IMR-90 (cell line): ENCODE measurements around the gene NACC1. TPM values are rescaled to one million over a fixed set of nuclear protein-coding genes. Genes with fewer than 3 reads are reported as not detected.

ENCODE experiments used
- ATAC-seq: fragments of 200-7000 bp; cut with Tn5 transposase; 2 replicates; pipeline ENCODE4 v1.9.1; 2020; ENCODE audit warnings: low read depth, mild to moderate bottlenecking, moderate library complexity
- BruUV-seq: library from RNA; stranded (reverse); fragments of 400-500 nt; replicated peaks from 2 replicates; lab custom pipeline; 2021; lab: Mats Ljungman, UMichigan
- CTCF ChIA-PET: fragments of 300-600 bp; formaldehyde crosslinking; extraction: SDS; loops from one replicate; lab custom pipeline; 2021; ENCODE audit warnings: antibody characterized with exemption; lab: Yijun Ruan, JAX
- POLR2A ChIA-PET: fragments of 300-600 bp; sonication (Branson Sonifier 250); formaldehyde crosslinking; loops from one replicate; lab custom pipeline; 2022; ENCODE audit warnings: antibody characterized with exemption; ENCODE audit not compliant: unreplicated experiment; lab: Charles Lee
- DNase-seq: peaks from one replicate; pipeline ENCODE4 v3.0.0; 2013
- H2AFZ ChIP-seq: replicated peaks from 2 replicates; pipeline ENCODE3; 2013; ENCODE audit warnings: low read length, mild to moderate bottlenecking; ENCODE audit not compliant: poor library complexity
- H2AK5ac ChIP-seq: 2 replicates; pipeline ENCODE4 v1.6.1; 2013; ENCODE audit warnings: low read depth, low read length, inconsistent platforms
- H2AK9ac ChIP-seq: replicated peaks from 2 replicates; pipeline ENCODE3; 2013; ENCODE audit warnings: mild to moderate bottlenecking, low read depth, low read length, moderate library complexity; ENCODE audit not compliant: poor library complexity
- H2BK120ac ChIP-seq: 2 replicates; pipeline ENCODE4 v1.6.1; 2013; ENCODE audit warnings: low read depth, low read length, inconsistent platforms
- H2BK15ac ChIP-seq: 3 replicates; pipeline ENCODE4 v1.6.1; 2013; ENCODE audit warnings: low read depth, low read length, inconsistent platforms
- H2BK20ac ChIP-seq: 2 replicates; pipeline ENCODE4 v1.6.1; 2013; ENCODE audit warnings: low read depth, mild to moderate bottlenecking, inconsistent platforms, low read length, moderate library complexity
- H2BK5ac ChIP-seq: 2 replicates; pipeline ENCODE4 v1.6.1; 2013; ENCODE audit warnings: mild to moderate bottlenecking, low read depth, low read length, inconsistent platforms; ENCODE audit not compliant: poor library complexity, severe bottlenecking
- H3K14ac ChIP-seq: replicated peaks from 2 replicates; pipeline ENCODE4 v1.6.1; 2013; ENCODE audit warnings: low read depth, low read length, inconsistent platforms
- H3K18ac ChIP-seq: 2 replicates; pipeline ENCODE4 v1.6.1; 2013; ENCODE audit warnings: low read depth, low read length, control low read depth
- H3K23ac ChIP-seq: 2 replicates; pipeline ENCODE4 v1.6.1; 2013; ENCODE audit warnings: low read depth, low read length, inconsistent platforms
- H3K27ac ChIP-seq: 2 replicates; pipeline ENCODE4 v1.5.1; 2013; ENCODE audit warnings: mild to moderate bottlenecking, control low read depth, low read length; ENCODE audit not compliant: insufficient read depth
- H3K27me3 ChIP-seq: 2 replicates; pipeline ENCODE4 v1.6.1; 2013; ENCODE audit warnings: low read length; ENCODE audit not compliant: control insufficient read depth, insufficient read depth
- H3K36me3 ChIP-seq: 2 replicates; pipeline ENCODE4 v1.6.1; 2013; ENCODE audit warnings: low read length, mixed read lengths; ENCODE audit not compliant: control insufficient read depth, insufficient read depth
- H3K4ac ChIP-seq: 2 replicates; pipeline ENCODE4 v1.6.1; 2013; ENCODE audit warnings: low read depth, low read length, inconsistent platforms
- H3K4me1 ChIP-seq: 2 replicates; pipeline ENCODE4 v1.6.1; 2013; ENCODE audit warnings: low read length, mixed read lengths; ENCODE audit not compliant: control insufficient read depth, insufficient read depth
- H3K4me2 ChIP-seq: 2 replicates; pipeline ENCODE4 v1.6.1; 2013; ENCODE audit warnings: low read depth, mild to moderate bottlenecking, control low read depth, low read length, moderate library complexity
- H3K4me3 ChIP-seq: 2 replicates; pipeline ENCODE4 v1.5.1; 2013; ENCODE audit warnings: low read depth, mild to moderate bottlenecking, control low read depth, low read length, moderate library complexity; ENCODE audit not compliant: insufficient read depth
- H3K56ac ChIP-seq: 2 replicates; pipeline ENCODE4 v1.6.1; 2013; ENCODE audit warnings: low read length, inconsistent platforms; ENCODE audit not compliant: insufficient read depth; ENCODE audit errors: extremely low read depth
- H3K79me1 ChIP-seq, 2 experiments: 2 replicates each; pipeline ENCODE4 v1.6.1; 2013; ENCODE audit warnings: low read length in 2 of 2, inconsistent platforms in 1 of 2, low read depth in 1 of 2
- H3K9ac ChIP-seq: 2 replicates; pipeline ENCODE4 v1.6.1; 2013; ENCODE audit warnings: low read depth, low read length, control low read depth
- H3K9me1 ChIP-seq: 2 replicates; pipeline ENCODE4 v1.6.1; 2013; ENCODE audit warnings: low read length, inconsistent platforms; ENCODE audit not compliant: insufficient read depth
- H3K9me3 ChIP-seq: 2 replicates; pipeline ENCODE4 v1.6.1; 2013; ENCODE audit warnings: low read length; ENCODE audit not compliant: control insufficient read depth, insufficient read depth
- H4K20me1 ChIP-seq: 2 replicates; pipeline ENCODE4 v1.6.1; 2013; ENCODE audit warnings: low read length, inconsistent platforms; ENCODE audit not compliant: insufficient read depth
- H4K5ac ChIP-seq: 2 replicates; pipeline ENCODE4 v1.6.1; 2013; ENCODE audit warnings: mild to moderate bottlenecking, low read depth, low read length, control low read depth
- H4K8ac ChIP-seq, 2 experiments: 2 replicates each; pipeline ENCODE4 v1.6.1; 2013; ENCODE audit warnings: low read depth in 2 of 2, low read length in 2 of 2, control low read depth in 1 of 2, inconsistent platforms in 1 of 2
- H4K91ac ChIP-seq: 2 replicates; pipeline ENCODE4 v1.6.1; 2013; ENCODE audit warnings: low read depth, low read length, inconsistent platforms; ENCODE audit not compliant: insufficient read depth
- BHLHE40 ChIP-seq: fragments of 150-350 bp; IDR thresholded peaks from 2 replicates; pipeline ENCODE4 v1.6.1; 2016; ENCODE audit warnings: mild to moderate bottlenecking, low read depth, low read length
- CEBPB ChIP-seq: IDR thresholded peaks from 2 replicates; pipeline ENCODE4 v1.6.1; 2012; ENCODE audit warnings: low read depth, low read length, improper control_type of control experiment
- CHD1 ChIP-seq: IDR thresholded peaks from 2 replicates; pipeline ENCODE4 v1.6.1; 2012; ENCODE audit warnings: low read depth, low read length, improper control_type of control experiment
- FOS ChIP-seq: fragments of 150-350 bp; IDR thresholded peaks from 2 replicates; pipeline ENCODE4 v1.6.1; 2016; ENCODE audit warnings: low read depth, low read length
- MAFK ChIP-seq: IDR thresholded peaks from 2 replicates; pipeline ENCODE4 v1.6.1; 2012; ENCODE audit warnings: low read depth, low read length, improper control_type of control experiment
- MAZ ChIP-seq: IDR thresholded peaks from 2 replicates; pipeline ENCODE4 v1.6.1; 2012; ENCODE audit warnings: low read depth, mild to moderate bottlenecking, low read length, improper control_type of control experiment, moderate library complexity, borderline replicate concordance
- MXI1 ChIP-seq: IDR thresholded peaks from 2 replicates; pipeline ENCODE4 v1.6.1; 2012; ENCODE audit warnings: low read depth, mild to moderate bottlenecking, low read length, moderate library complexity, borderline replicate concordance
- NFE2L2 ChIP-seq: fragments of 150-350 bp; IDR thresholded peaks from 2 replicates; pipeline ENCODE4 v1.6.1; 2016; ENCODE audit warnings: low read depth, mild to moderate bottlenecking, low read length
- POLR2A ChIP-seq: IDR thresholded peaks from 2 replicates; pipeline ENCODE4 v1.6.1; 2012; ENCODE audit warnings: mild to moderate bottlenecking, low read depth, low read length
- RAD21 ChIP-seq: IDR thresholded peaks from 2 replicates; pipeline ENCODE4 v1.6.1; 2012; ENCODE audit warnings: low read length, improper control_type of control experiment
- RCOR1 ChIP-seq: IDR thresholded peaks from 2 replicates; pipeline ENCODE4 v1.6.1; 2012; ENCODE audit warnings: mild to moderate bottlenecking, low read length, improper control_type of control experiment; ENCODE audit not compliant: insufficient replicate concordance
- RFX5 ChIP-seq: IDR thresholded peaks from 2 replicates; pipeline ENCODE4 v1.8.0; 2012; ENCODE audit warnings: low read depth, mild to moderate bottlenecking, low read length, moderate library complexity
- SMC3 ChIP-seq: fragments of 150-350 bp; IDR thresholded peaks from 2 replicates; pipeline ENCODE4 v1.6.1; 2016; ENCODE audit warnings: low read depth, mild to moderate bottlenecking, antibody characterized with exemption, low read length, moderate library complexity
- WGBS, 2 experiments: methylation state at CpG; one replicate each; pipeline versions ENCODE4 v1.1.5 to v1.1.7; 2013; ENCODE audit warnings: missing lambda C conversion rate in 2 of 2; ENCODE audit not compliant: insufficient read length in 1 of 2; ENCODE audit errors: extremely low coverage in 2 of 2; 5-methylcytosine and 5-hydroxymethylcytosine counted together
- dilution Hi-C: fragments of 300-500 bp; cut with HindIII; formaldehyde crosslinking; loops from one replicate; pipeline ENCODE4 v1.14.3; 2018; ENCODE audit warnings: low sequenced_read_pairs; ENCODE audit not compliant: unreplicated experiment
- in situ Hi-C: fragments of 300-500 bp; cut with MboI; formaldehyde crosslinking; loops from 3 replicates; pipeline ENCODE4 v1.14.3; 2019; ENCODE audit warnings: low sequenced_read_pairs, inconsistent platforms, mixed read lengths
- intact Hi-C: fragments of 100-400 bp; cut with micrococcal nuclease; formaldehyde crosslinking; loops from 2 replicates; pipeline ENCODE4 v1.10.0; 2022
- polyA plus RNA-seq, 3 experiments: library from polyadenylated mRNA; depleted of rRNA; stranded (reverse); fragments of >200 nt; gene quantifications; 2 replicates each; pipeline ENCODE4 v1.2.3, GENCODE V29; 2012; ENCODE audit warnings: low replicate concordance in 1 of 3
- total RNA-seq: library from RNA; depleted of rRNA; stranded (reverse); fragments of >200 nt; gene quantifications from 2 replicates; pipeline ENCODE4 v1.2.3, GENCODE V29; 2012
- TF ChIP-seq, protein P1 (sequence below): fragments of 150-350 bp; IDR thresholded peaks from 2 replicates; pipeline ENCODE4 v1.6.1; 2016; ENCODE audit warnings: low read depth, mild to moderate bottlenecking, low read length, moderate library complexity, borderline replicate concordance
- TF ChIP-seq, protein P2 (sequence below): fragments of 150-350 bp; IDR thresholded peaks from 2 replicates; pipeline ENCODE4 v1.6.1; 2017; ENCODE audit warnings: mild to moderate bottlenecking, antibody characterized with exemption, low read length, low read depth

The NACC1 gene
- total and polyA plus RNA-seq, 2 of the 4 experiments (the other 2 are of a cell fraction): 42.5 to 181 TPM

DNA sequence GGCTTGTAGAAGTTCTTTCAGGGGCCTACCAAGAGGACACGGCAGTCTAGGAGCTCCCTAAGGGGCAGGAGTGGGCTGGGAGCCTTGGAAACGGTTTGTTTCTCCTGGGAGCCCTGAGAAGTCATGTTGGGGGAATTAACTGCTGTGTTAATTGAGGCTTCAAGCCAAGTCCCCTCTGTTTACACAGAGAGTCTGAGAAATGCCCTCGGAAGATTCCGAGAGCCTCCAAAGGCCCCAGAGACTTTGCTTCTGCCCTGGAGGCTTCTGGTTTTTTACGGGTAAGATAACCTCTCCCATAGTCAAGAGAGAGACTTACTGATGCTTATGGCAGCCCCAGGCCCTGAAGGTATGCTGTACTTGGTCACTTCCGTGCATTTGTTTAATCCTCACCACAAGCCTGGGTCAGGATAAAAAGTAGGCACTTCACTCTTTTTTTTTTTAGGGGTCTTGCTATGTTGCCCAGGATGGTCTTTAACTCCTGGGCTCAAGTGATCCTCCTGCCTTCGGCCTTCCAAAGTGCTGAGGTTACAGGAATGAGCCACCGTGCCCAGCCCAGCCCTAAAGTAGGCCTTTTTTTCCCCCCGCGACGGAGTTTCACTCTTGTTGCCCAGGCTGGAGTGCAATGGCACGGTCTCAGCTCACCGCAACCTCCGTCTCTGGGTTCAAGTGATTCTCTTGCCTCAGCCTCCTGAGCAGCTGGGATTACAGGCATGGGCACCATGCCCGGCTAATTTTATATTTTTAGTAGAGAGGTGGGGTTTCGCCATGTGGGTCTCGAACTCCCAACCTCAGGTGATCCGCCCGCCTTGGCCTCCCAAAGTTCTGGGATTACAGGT lies 47.3 kb downstream of the NACC1 start:
- Histone ChIP-seq H3K4me3 (no peak overlapping the region), H2BK20ac (peak overlapping the region; percentile 96), H2BK5ac (peak overlapping the region; percentile 96), H3K9ac (peak overlapping the region; percentile 34), H2AK5ac (peak overlapping the region; percentile 96), H3K9me3 (no peaks in the 10 kb centered on the region), H4K91ac (peak overlapping the region; percentile 93), H3K36me3 (no peaks in the 10 kb centered on the region), H3K18ac (peak overlapping the region; percentile 70), H3K27ac (peak overlapping the region; percentile 98), H3K4me1 (peaks cover 33% of the 10 kb centered on the region), H3K56ac (peak overlapping the region; percentile 93), H2BK15ac (peak overlapping the region; percentile 99; the same call in 2 of the 3 replicates), H2BK120ac (peak overlapping the region; percentile 99), H4K8ac (peak overlapping the region; percentile 93 to 96), H3K4me2 (peak overlapping the region; percentile 50; the same call in 1 of the 2 replicates), H4K5ac (peak overlapping the region; percentile 67), H3K14ac (peak overlapping the region; percentile 97), H2AK9ac (peak overlapping the region; percentile 97), H3K79me1 (peaks cover 0 to 57% of the 10 kb centered on the region in 2 experiments; a peak in 2 of 4 replicates), H3K23ac (peak overlapping the region; percentile 98), H4K20me1 (no peaks in the 10 kb centered on the region), H3K9me1 (peaks cover 8% of the 10 kb centered on the region; the same call in 1 of the 2 replicates), H3K27me3 (no peaks in the 10 kb centered on the region), H3K4ac (peak overlapping the region; percentile 99), H2AFZ (peak overlapping the region; percentile 89)
- ATAC-seq (no peak), DNase-seq (no peak)
- dilution Hi-C loops: no loop called here
- BruUV-seq: no TSS peak
- intact Hi-C loops: no loop called here
- TF ChIP-seq NFE2L2 (no peak), CEBPB (no peak), RCOR1 (no peak), MAFK (no peak), RFX5 (no peak), MAZ (no peak), POLR2A (no peak), BHLHE40 (no peak), MXI1 (no peak), FOS (no peak), CHD1 (no peak), RAD21 (no peak), SMC3 (no peak)
- TF ChIP-seq, protein P1, sequence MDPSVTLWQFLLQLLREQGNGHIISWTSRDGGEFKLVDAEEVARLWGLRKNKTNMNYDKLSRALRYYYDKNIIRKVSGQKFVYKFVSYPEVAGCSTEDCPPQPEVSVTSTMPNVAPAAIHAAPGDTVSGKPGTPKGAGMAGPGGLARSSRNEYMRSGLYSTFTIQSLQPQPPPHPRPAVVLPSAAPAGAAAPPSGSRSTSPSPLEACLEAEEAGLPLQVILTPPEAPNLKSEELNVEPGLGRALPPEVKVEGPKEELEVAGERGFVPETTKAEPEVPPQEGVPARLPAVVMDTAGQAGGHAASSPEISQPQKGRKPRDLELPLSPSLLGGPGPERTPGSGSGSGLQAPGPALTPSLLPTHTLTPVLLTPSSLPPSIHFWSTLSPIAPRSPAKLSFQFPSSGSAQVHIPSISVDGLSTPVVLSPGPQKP: no peak
- TF ChIP-seq, protein P2, sequence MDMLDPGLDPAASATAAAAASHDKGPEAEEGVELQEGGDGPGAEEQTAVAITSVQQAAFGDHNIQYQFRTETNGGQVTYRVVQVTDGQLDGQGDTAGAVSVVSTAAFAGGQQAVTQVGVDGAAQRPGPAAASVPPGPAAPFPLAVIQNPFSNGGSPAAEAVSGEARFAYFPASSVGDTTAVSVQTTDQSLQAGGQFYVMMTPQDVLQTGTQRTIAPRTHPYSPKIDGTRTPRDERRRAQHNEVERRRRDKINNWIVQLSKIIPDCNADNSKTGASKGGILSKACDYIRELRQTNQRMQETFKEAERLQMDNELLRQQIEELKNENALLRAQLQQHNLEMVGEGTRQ: no peak
- CTCF ChIA-PET: no interaction called here
- POLR2A ChIA-PET: interaction anchor here (0.9 kb wide), 1 partner anchor 13 kb away, joined by 3 read pairs; no protein-coding TSS in a partner anchor
- 93% methylated on average over 7 of the region's 19 CpGs; no CpG with 5 or more reads in 1 of the 2 experiments for WGBS, 2 experiments
- in situ Hi-C loops: no loop called here
